Transverse colon (tissue), 3 donors: Measurements from ENCODE around the gene GIMAP8.

Experiments
- POLR2A ChIP-seq: fragments of 450-650 bp; IDR thresholded peaks from one replicate; pipeline ENCODE4 v1.6.1; 2016; ENCODE audit warnings: antibody characterized with exemption, mild to moderate bottlenecking, moderate library complexity
- TF ChIP-seq, protein P1 (sequence below), 5 experiments: fragments of 200-600 bp in 3 of 5; fragments of 450-650 bp in 2 of 5; sonication (generic) in 3 of 5; IDR thresholded peaks; 1 replicate in 2 of 5; 2 replicates in 3 of 5; pipeline ENCODE4 v1.5.1; 2016 to 2017; ENCODE audit warnings: antibody characterized with exemption in 5 of 5, inconsistent platforms in 3 of 5, mild to moderate bottlenecking in 2 of 5, moderate library complexity in 1 of 5

DNA sequence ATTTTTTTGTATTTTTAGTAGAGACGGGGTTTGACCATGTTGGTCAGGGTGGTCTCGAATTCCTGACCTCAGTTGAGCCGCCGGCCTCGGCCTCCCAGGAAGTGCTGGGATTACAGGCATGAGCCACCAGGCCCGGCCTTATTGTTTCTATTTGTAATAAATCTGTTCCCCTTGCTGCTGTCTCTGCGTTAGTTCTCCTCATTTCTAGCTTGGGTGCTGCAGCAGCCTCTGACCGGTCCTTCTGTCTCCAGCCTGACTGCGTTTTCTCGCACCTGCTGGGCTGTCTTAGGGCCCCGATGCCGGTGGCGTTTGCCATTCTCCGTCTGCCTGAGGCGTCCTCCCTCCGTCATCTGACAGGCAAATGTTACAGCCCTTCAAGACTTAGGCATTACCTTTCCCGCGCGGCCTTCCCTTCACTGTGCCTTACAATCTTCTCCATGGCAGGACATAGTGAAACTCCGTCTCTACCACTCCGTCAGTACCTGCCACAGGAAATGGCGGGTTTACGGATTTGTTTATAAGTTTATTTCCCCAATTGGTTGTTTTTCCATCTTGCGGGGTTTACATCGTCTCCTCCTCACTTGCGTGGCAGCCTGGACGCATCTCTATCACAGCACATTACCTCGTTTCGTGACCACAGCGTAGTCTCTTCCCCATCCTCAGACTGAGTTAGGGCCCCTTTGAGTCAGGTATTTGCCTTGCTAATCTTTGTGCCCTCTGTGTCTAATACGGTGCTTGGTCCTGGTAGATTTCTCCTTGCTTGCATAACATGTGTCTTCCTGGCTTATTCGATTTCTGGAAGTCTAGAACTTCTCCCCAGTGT is 2.3 kb upstream of the GIMAP8 start:
- TF ChIP-seq, protein P1, sequence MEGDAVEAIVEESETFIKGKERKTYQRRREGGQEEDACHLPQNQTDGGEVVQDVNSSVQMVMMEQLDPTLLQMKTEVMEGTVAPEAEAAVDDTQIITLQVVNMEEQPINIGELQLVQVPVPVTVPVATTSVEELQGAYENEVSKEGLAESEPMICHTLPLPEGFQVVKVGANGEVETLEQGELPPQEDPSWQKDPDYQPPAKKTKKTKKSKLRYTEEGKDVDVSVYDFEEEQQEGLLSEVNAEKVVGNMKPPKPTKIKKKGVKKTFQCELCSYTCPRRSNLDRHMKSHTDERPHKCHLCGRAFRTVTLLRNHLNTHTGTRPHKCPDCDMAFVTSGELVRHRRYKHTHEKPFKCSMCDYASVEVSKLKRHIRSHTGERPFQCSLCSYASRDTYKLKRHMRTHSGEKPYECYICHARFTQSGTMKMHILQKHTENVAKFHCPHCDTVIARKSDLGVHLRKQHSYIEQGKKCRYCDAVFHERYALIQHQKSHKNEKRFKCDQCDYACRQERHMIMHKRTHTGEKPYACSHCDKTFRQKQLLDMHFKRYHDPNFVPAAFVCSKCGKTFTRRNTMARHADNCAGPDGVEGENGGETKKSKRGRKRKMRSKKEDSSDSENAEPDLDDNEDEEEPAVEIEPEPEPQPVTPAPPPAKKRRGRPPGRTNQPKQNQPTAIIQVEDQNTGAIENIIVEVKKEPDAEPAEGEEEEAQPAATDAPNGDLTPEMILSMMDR (IDR thresholded peaks at IDR 0.05), result no peak
- no peak for TF ChIP-seq POLR2A
